SU-DHL-6 (cell line): Measurements from ENCODE around the gene LAMA1.

Experiments
- CTCF ChIP-seq: fragments of 200-600 bp; sonication (generic); IDR thresholded peaks from one replicate; pipeline ENCODE4 v1.5.1; 2017; ENCODE audit warnings: antibody characterized with exemption, mild to moderate bottlenecking, low read length, moderate library complexity; ENCODE audit not compliant: insufficient read depth, poor library complexity, severe bottlenecking
- EZH2phosphoT487 ChIP-seq: fragments of 200-600 bp; sonication (generic), shearing (Covaris generic); conservative IDR thresholded peaks from 2 replicates; pipeline ENCODE4 v1.6.1; 2018; ENCODE audit warnings: mild to moderate bottlenecking, antibody characterized with exemption, low read length, moderate library complexity, mixed read lengths

- TF ChIP-seq CTCF, result no peak
- no peak for TF ChIP-seq EZH2phosphoT487
Measured at GRCh38 chr18:7164323-7165004, 46.9 kb upstream of the LAMA1 start.
